Tibial nerve (tissue), 4 donors: Measurements from ENCODE around the gene TMEM116.

Source experiments
- CTCF ChIP-seq, 5 experiments: fragments of 200-600 bp in 3 of 5; fragments of 450-650 bp in 2 of 5; sonication (generic) in 3 of 5; IDR thresholded peaks; one replicate each; pipeline ENCODE4 v1.5.1; 2016 to 2019; ENCODE audit warnings: antibody characterized with exemption in 5 of 5, mild to moderate bottlenecking in 3 of 5, moderate library complexity in 2 of 5
- EP300 ChIP-seq, 2 donors: sonication (generic); formaldehyde crosslinking; IDR thresholded peaks; one replicate each; pipeline ENCODE4 v1.6.1; 2017; ENCODE audit warnings: antibody characterized with exemption in 2 of 2, mild to moderate bottlenecking in 1 of 2
- POLR2A ChIP-seq, 2 donors: fragments of 450-650 bp; IDR thresholded peaks; one replicate each; pipeline ENCODE4 v1.6.1; 2017; ENCODE audit warnings: antibody characterized with exemption in 2 of 2, mild to moderate bottlenecking in 2 of 2, moderate library complexity in 2 of 2

- no peak for TF ChIP-seq CTCF (IDR thresholded peaks at IDR 0.05)
- no peak for TF ChIP-seq POLR2A (IDR thresholded peaks at IDR 0.05)
- TF ChIP-seq EP300 (IDR thresholded peaks at IDR 0.05): no peak
Measured at GRCh38 chr12:111904446-111904975, 108.5 kb downstream of the TMEM116 start.
